GM21447 (cell line): Measurements from ENCODE around the gene CMIP.

ENCODE experiments used
- ATAC-seq: cut with Tn5 transposase; IDR thresholded peaks from one replicate; pipeline ENCODE4 v1.9.1; 2021; ENCODE audit not compliant: unreplicated experiment

CMIP gene

DNA sequence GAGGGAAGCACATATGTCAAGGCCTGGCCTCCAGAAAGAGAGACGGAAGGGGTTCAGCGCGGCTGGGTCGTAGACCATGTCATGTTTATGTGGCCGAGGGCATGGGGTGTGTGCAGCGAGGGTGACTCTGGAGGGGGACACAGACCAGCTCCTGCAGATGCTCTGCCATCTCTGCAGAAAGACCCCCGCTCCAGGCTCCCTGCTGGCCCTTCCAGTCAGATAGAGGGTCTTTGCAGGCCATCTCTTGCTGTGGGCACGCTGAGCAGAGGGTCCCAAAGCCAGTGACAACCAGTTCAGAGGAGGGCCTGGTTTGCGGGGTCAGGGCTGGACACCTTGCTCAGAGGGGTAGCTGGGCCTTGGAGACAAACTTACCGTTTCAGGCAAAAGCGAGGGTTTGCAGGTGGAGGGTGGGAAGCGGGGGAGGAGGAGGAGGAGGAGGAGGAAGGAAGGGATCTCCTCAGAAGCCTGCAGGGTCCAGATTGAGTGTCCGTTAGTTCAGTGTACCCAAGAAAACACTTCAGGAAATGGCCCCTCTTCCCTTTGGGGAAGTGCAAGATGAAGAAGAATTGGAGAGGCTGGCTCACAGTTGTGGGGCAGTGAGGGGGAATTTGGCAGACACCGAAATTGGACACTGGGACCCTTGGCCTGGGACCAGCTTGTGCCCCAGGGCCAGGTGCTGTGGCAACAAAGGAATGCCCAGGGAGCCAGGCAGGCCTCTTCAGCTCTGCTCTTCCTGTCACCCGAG, 102.8 kb downstream of the CMIP start:
- no peak for ATAC-seq

DNA sequence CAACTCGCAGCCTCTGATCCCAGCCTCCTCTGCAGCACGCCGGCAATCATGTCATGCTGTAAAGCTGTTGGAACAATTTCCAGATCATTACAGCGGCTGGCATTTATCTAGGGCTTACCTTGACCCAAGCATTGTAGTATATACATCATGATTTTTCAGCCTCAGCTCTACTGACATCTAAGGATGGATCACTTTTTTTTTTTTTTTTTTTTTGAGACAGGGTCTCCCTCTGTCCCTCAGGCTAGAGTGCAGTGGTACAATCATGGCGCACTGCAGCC, 103.3 kb downstream of the CMIP start:
- no peak for ATAC-seq

- no peak for ATAC-seq
These were observed 103.9 kb downstream of the CMIP start for GRCh38 chr16:81548551-81548875.

- no peak for ATAC-seq
These were observed 104.4 kb downstream of the CMIP start for GRCh38 chr16:81548876-81549546.

DNA sequence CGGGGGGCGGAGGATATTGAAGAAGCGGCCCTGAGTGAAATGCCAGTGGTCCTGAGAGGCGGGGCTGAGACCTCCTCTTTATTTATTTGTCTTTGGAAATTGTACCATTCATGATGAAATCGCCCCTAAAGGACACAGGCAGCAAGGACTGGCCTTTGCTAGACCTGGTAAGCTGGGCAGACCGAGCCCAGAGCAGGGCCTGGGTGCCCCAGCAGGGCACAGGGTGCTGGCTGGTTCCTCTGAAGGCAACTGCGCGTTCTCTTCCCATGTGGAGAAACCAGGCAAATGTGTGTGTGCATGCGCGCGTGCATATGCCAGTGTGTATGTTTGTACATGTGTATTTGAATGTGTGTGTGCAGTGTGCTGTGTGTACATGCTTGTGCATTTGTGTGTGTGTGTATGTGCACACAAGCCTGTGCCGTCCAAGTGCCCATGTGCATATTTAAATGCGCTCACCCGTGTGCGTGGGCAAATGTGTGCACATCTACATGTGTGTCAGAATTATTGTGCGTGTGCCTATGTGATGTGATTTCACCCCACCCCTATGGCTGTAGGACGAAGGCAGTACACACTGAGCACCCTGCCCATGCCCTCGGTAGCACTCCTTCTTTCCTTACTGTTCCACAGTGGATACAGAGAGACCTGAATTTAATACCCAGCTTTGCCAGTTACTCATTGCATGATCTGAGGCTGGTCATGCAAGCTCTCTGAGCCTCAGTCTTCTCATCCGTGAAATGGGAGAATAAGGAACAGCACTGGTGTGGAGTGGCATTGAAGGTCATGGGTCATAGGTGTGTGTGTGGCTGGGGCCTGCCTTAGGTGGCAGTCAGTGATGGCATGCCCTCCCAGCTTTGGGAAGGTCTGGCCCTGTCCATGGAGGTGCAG, 105.2 kb downstream of the CMIP start:
- no peak for ATAC-seq

GRCh38 chr16:81550432-81550808, 105.8 kb downstream of the CMIP start:
- no peak for ATAC-seq

DNA sequence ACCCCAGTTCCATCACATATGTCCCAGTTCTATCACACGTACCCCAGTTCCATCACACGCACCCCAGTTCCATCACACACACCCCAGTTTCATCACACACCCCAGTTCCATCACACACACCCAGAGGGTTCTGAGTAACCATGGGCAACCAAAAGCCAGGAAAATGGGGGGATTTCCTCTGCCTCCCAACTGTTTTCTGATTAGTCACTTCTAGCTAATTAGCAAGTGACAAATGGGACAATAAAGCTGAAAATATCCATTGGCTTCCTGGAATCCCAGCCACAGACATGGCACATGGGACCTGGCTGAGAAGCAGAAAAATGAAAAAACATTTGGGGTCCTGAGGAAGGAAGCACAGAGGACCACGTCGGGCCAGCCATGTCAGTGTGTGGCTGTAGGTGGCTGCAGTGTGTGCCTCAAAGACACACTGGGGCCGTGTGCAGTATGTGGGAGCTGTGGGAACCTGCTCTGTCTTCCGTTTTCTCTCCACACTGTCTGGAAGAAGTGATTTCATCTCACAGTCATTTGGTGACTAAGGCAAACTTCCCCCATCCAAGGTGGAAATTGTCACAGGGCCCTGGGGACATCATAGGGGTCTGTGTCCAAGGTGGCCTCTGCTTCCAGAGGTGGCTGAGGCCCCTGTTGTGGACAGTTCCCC, 106.7 kb downstream of the CMIP start:
- ATAC-seq = no peak

- ATAC-seq = no peak
These were observed 107.3 kb downstream of the CMIP start for GRCh38 chr16:81551821-81552304.

DNA sequence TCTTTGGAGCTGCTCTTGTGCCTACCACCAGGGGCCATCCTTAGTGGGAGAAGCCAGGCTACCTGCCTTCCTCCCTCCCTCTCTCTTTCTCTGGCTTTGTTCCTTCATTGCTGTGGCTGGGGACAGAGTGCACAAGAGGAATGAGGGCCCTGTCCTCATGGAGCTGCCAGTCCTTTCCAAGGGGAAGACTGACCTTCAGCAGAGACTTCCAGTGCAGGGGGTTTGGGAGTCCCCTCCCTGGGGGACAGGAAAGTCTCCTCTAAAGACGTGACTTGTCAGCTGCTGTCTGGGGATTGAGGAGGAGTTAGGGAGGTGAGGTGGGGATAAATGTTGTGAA, 108.1 kb downstream of the CMIP start:
- ATAC-seq = no peak

- no peak for ATAC-seq
These were observed 108.6 kb downstream of the CMIP start for GRCh38 chr16:81553080-81553813.

GRCh38 chr16:81553814-81554675, 109.4 kb downstream of the CMIP start:
- no peak for ATAC-seq

GRCh38 chr16:81554979-81555378, 110.4 kb downstream of the CMIP start:
- ATAC-seq = no peak

GRCh38 chr16:81555660-81556059, 111.1 kb downstream of the CMIP start:
- ATAC-seq = no peak

DNA sequence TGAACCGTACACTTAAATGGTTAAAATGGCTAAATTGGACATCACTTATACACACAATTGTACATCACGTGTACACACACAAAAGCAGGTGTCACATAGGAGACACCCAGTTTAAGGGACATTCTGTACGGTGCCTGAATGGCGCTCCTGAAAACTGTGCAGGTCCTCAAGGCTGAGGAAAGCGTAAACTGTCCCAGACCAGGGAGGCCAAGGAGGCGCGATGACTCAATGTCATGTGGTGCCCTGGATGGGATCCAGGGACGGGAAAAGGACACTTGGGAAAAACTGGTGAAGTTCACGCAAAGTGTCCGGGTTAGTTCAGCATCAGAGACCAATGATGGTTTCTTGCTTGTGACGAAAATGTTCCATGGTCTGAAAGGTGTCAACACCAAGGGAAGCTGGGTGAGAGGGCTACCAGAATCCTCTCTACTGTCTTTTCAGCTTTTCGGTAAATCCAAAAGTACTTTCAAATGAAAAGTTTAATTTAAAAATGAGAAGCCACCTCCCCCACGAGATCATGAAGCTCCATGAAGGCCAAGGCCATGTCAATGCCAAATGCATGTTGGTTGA, 112.2 kb downstream of the CMIP start:
- ATAC-seq = no peak

- no peak for ATAC-seq
These were observed 113.5 kb downstream of the CMIP start for GRCh38 chr16:81558077-81558443.

DNA sequence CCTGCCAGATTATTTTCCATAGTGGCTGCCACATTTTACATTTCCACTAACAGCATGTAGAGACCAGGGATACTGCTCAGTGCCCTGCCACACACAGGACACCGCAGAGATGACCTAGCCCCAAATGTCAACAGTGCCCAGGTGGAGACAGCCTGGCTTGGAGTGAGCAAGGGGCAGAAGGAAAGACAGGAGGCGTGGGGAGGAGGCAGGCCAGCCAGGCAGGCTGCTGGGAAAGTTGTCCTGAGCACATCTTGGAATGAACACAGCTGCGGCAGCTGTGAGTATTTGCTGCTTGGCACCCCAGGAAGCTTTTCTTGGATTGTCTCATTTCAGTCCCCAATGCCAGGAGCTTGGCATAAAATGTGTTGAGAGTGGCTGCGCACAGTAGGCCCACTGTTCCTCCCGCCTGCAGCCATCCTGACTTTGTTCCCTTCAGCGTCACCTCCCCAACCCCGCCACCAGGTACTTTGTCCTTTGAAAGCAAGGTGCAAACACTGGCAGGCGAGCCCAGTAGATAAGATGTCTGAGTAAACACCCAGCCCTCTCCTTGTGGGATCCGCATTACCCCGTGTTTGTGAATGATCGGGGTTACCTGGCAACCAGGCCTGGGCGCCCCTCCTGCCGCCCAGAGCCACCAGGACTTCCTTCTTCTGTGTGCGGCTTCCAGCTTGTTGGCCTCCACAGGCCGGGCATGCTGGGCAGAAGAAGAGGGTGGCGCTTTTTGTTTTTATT, 114.0 kb downstream of the CMIP start:
- ATAC-seq = no peak

DNA sequence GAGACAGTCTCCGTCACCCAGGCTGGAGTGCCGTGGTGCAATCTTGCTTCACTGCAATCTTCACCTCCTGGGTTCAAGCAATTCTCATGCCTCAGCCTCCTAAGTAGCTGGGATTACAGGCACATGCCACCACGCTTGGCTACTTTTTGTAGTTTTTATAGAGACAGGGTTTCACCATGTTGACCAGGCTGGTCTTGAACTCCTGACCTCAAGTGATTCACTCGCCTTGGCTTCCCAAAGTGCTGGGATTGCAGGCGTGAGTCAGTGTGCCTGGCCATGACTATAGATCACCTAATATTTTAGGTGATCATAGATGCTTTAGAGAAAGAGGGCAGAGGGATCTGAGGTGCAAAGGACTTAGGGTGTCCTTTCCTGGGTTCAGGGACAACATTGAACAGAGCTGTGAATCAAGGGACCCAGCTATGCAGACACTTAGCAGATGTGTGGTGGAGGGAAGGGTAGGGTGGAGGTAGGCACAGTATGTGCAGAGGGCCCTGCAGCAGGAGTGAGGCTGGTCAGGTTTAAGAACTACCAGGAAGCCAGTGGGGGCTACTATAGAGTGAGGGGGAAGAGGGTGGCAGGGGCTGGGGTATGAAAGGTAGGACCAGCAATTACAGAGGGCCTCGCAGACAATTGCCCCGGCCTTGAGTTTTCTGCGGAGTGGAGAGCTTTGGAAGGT, 116.5 kb downstream of the CMIP start:
- ATAC-seq = no peak

- ATAC-seq = no peak
These were observed 117.7 kb downstream of the CMIP start for GRCh38 chr16:81562174-81562849.
